Activated CD4-positive, alpha-beta T cell treated with anti-CD3 and anti-CD28 coated beads for 36 hours (primary cell): ENCODE data around the gene PKNOX2. TPM values are rescaled to one million over a fixed set of nuclear protein-coding genes. Genes with fewer than 3 reads are reported as not detected.

Experiments
- ATAC-seq: fragments of 200-7000 bp; cut with Tn5 transposase; one replicate; pipeline ENCODE4 v1.10.0; 2021; ENCODE audit warnings: mild to moderate bottlenecking, moderate library complexity
- CTCF ChIA-PET: fragments of 350-600 bp; sonication (Branson Sonifier 250); formaldehyde crosslinking; loops from one replicate; lab custom pipeline; 2021; ENCODE audit warnings: antibody characterized with exemption; lab: Charles Lee
- POLR2A ChIA-PET: fragments of 350-600 bp; sonication (Branson Sonifier 250); formaldehyde crosslinking; loops from one replicate; lab custom pipeline; 2021; ENCODE audit warnings: antibody characterized with exemption, inconsistent platforms; lab: Charles Lee
- DNase-seq: peaks from one replicate; pipeline ENCODE4 v3.0.0-alpha.2; 2020
- H3K27ac Mint-ChIP-seq: one replicate; pipeline ENCODE4 v1.8.0; 2021; ENCODE audit warnings: mixed read lengths
- H3K27me3 Mint-ChIP-seq: one replicate; pipeline ENCODE4 v1.8.0; 2021; ENCODE audit warnings: mixed read lengths
- H3K36me3 Mint-ChIP-seq: one replicate; pipeline ENCODE4 v1.8.0; 2021; ENCODE audit warnings: low read depth, mixed read lengths
- H3K4me1 Mint-ChIP-seq: one replicate; pipeline ENCODE4 v1.8.0; 2021; ENCODE audit warnings: mixed read lengths
- H3K4me3 Mint-ChIP-seq: one replicate; pipeline ENCODE4 v1.8.0; 2021; ENCODE audit warnings: mild to moderate bottlenecking, moderate library complexity, mixed read lengths
- H3K9me3 Mint-ChIP-seq: one replicate; pipeline ENCODE4 v1.8.0; 2021; ENCODE audit warnings: low read depth, mixed read lengths
- intact Hi-C, 2 experiments: fragments of 100-400 bp; cut with DNase I in 1 of 2; cut with micrococcal nuclease in 1 of 2; formaldehyde crosslinking; loops; one replicate each; pipeline versions ENCODE4 v1.14.2 to v1.15.1; 2022 to 2024; cut with DNase I, micrococcal nuclease
- total RNA-seq, 2 experiments: library from RNA; stranded (reverse); gene quantifications; one replicate each; pipeline ENCODE4 v1.2.3, GENCODE V29; 2021

The PKNOX2 gene
- total RNA-seq = not detected

GRCh38 chr11:125164422-125165110 lies at the start of gene PKNOX2:
PKNOX2 (plus strand) TSS chr11:125164751; CDS start chr11:125351306, 186,555 bp downstream.
- POLR2A ChIA-PET = no interaction called here
- peaks cover 53% of the 10 kb centered on the region for H3K27me3 Mint-ChIP-seq
- H3K36me3 Mint-ChIP-seq = no peaks in the 10 kb centered on the region
- DNase-seq (peak; percentile 83), ATAC-seq (peak; percentile 85)
- H3K9me3 Mint-ChIP-seq = no peaks in the 10 kb centered on the region
- peaks cover 18% of the 10 kb centered on the region for H3K4me1 Mint-ChIP-seq
- CTCF ChIA-PET = interaction anchor here (0.5 to 1.0 kb wide), 2 partner anchors 9 to 343 kb away, joined by 3 to 4 read pairs; no protein-coding TSS in a partner anchor
- intact Hi-C loops = loop anchor here (1.0 to 10.0 kb wide), 6 partner anchors 54 to 710 kb away; partner anchors contain the start of genes SIAE (in 1 of the 2), SPA17 (in 1 of the 2) and TMEM218 (in 1 of the 2)
- H3K4me3 Mint-ChIP-seq = peak within 1 kb of the TSS; percentile 77
- peak within 1 kb of the TSS; percentile 51 for H3K27ac Mint-ChIP-seq

- intact Hi-C loops = no loop called here
- POLR2A ChIA-PET = no interaction called here
- H3K4me3 Mint-ChIP-seq = no peak overlapping the region
- peaks cover 20% of the 10 kb centered on the region for H3K27me3 Mint-ChIP-seq
- peaks cover 3% of the 10 kb centered on the region for H3K9me3 Mint-ChIP-seq
- CTCF ChIA-PET = interaction anchor here (0.9 to 1.1 kb wide), 2 partner anchors 8 to 24 kb away, joined by 3 read pairs; no protein-coding TSS in a partner anchor
- no peak for DNase-seq
- no peaks in the 10 kb centered on the region for H3K36me3 Mint-ChIP-seq
- no peak overlapping the region for H3K27ac Mint-ChIP-seq
- H3K4me1 Mint-ChIP-seq = peaks cover 1% of the 10 kb centered on the region
- no peak for ATAC-seq
These were observed 47.1 kb upstream of the PKNOX2 start for GRCh38 chr11:125117429-125117828.

GRCh38 chr11:125123194-125123946 lies 41.2 kb upstream of the PKNOX2 start:
- DNase-seq (no peak), ATAC-seq (no peak)
- intact Hi-C loops = loop anchor here in 1 of 2 experiments (5.0 kb wide), 1 partner anchor 161 kb away; no protein-coding TSS in a partner anchor
- Mint-ChIP-seq H3K27me3 (peaks cover 21% of the 10 kb centered on the region), H3K36me3 (no peaks in the 10 kb centered on the region), H3K9me3 (no peaks in the 10 kb centered on the region), H3K4me1 (no peaks in the 10 kb centered on the region), H3K27ac (no peak overlapping the region), H3K4me3 (no peak overlapping the region)
- ChIA-PET POLR2A (no interaction called here), CTCF (interaction anchor here (0.5 to 4.4 kb wide), 10 partner anchors 10 to 181 kb away, joined by 3 to 47 read pairs (median 6); partner anchors contain the start of gene TMEM218)

GRCh38 chr11:125123947-125124617 lies 40.5 kb upstream of the PKNOX2 start:
- H3K36me3 Mint-ChIP-seq = no peaks in the 10 kb centered on the region
- DNase-seq (peak; percentile 68), ATAC-seq (peak; percentile 87)
- CTCF ChIA-PET = interaction anchor here (0.6 to 4.4 kb wide), 12 partner anchors 9 to 182 kb away, joined by 3 to 47 read pairs (median 5); partner anchors contain the start of gene TMEM218
- H3K9me3 Mint-ChIP-seq = no peaks in the 10 kb centered on the region
- no peaks in the 10 kb centered on the region for H3K4me1 Mint-ChIP-seq
- H3K4me3 Mint-ChIP-seq = no peak overlapping the region
- intact Hi-C loops = loop anchor here (1.0 to 5.0 kb wide), 2 partner anchors 162 kb away; no protein-coding TSS in a partner anchor
- POLR2A ChIA-PET = interaction anchor here (0.6 kb wide), 1 partner anchor 369 kb away, joined by 10 read pairs; no protein-coding TSS in a partner anchor
- no peak overlapping the region for H3K27ac Mint-ChIP-seq
- peaks cover 22% of the 10 kb centered on the region for H3K27me3 Mint-ChIP-seq

DNA sequence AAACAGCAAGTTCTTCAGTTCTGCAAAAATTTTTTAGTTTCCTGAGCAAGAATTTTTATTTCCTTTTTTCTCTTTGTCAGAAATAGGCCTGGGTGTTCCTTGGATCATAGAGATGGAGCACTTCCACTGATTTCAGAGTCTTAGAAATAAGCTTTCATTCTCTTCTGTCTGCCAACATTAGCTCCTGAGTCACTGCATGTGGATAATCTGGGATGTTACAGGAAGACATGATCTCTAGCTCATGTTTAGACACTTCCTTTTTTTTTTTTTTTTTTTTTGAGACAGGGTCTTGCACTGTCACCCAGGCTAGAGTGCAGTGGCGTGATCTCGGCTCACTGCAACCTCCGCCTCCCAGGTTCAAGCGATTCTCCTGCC lies 39.9 kb upstream of the PKNOX2 start:
- Mint-ChIP-seq H3K27ac (no peak overlapping the region), H3K27me3 (peaks cover 26% of the 10 kb centered on the region), H3K36me3 (no peaks in the 10 kb centered on the region), H3K9me3 (no peaks in the 10 kb centered on the region), H3K4me3 (no peak overlapping the region), H3K4me1 (no peaks in the 10 kb centered on the region)
- intact Hi-C loops = loop anchor here (1.0 to 5.0 kb wide), 2 partner anchors 162 kb away; no protein-coding TSS in a partner anchor
- ChIA-PET POLR2A (interaction anchor here (0.6 kb wide), 1 partner anchor 370 kb away, joined by 10 read pairs; no protein-coding TSS in a partner anchor), CTCF (interaction anchor here (0.7 to 4.4 kb wide), 11 partner anchors 9 to 183 kb away, joined by 3 to 47 read pairs (median 5); partner anchors contain the start of gene TMEM218)
- DNase-seq = no peak
- no peak for ATAC-seq

GRCh38 chr11:125128450-125128849 lies 36.1 kb upstream of the PKNOX2 start:
- CTCF ChIA-PET = no interaction called here

DNA sequence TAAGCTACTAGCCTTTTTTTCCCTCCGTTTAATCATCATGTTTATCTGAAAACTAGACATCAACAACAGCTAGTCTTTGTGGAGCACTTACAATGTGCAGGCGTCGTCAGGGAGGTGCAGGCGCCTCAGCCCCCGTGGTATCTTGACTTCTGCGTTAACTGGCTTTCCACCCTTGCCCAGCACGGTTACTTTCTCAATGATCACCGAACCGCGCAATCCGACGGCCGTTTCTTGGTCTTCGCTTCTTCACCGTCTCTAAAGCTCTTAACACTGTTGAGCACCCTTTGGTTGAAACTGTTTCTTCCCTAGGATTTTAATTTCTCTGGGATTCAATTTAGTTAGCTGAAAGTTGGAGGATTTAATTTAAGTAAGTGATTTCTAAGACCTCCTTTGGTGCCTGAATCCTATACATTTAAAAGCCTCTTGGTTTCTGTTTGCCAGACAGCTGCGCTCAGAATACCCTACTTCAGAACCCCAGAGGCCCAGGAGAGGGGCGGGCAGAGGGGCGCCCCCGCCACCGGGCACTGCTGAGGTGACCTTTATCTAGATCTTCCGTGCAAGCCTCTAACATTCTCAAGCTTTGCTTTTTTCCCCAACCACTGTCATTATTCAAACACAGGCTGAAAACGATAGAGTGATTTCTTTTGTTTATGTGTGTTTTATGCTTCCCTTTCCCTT lies 35.1 kb upstream of the PKNOX2 start:
- POLR2A ChIA-PET = interaction anchor here (0.7 kb wide), 1 partner anchor 16 kb away, joined by 3 read pairs; no protein-coding TSS in a partner anchor
- no peak overlapping the region for H3K4me3 Mint-ChIP-seq
- H3K9me3 Mint-ChIP-seq = no peaks in the 10 kb centered on the region
- intact Hi-C loops = no loop called here
- DNase-seq (no peak), ATAC-seq (no peak)
- peak overlapping the region; percentile 1 for H3K27ac Mint-ChIP-seq
- peaks cover 43% of the 10 kb centered on the region for H3K27me3 Mint-ChIP-seq
- no peaks in the 10 kb centered on the region for H3K36me3 Mint-ChIP-seq
- H3K4me1 Mint-ChIP-seq = no peaks in the 10 kb centered on the region
- CTCF ChIA-PET = interaction anchor here (1.5 kb wide), 1 partner anchor 12 kb away, joined by 8 read pairs; no protein-coding TSS in a partner anchor

More at GRCh38 chr11:125128450-125128849, 36.1 kb upstream of the PKNOX2 start:
- no peaks in the 10 kb centered on the region for H3K9me3 Mint-ChIP-seq
- no peak for DNase-seq
- no peak overlapping the region for H3K27ac Mint-ChIP-seq
- POLR2A ChIA-PET = no interaction called here
- intact Hi-C loops = no loop called here
- H3K4me1 Mint-ChIP-seq = no peaks in the 10 kb centered on the region
- H3K4me3 Mint-ChIP-seq = no peak overlapping the region
- no peaks in the 10 kb centered on the region for H3K36me3 Mint-ChIP-seq
- peak; percentile 60 for ATAC-seq
- H3K27me3 Mint-ChIP-seq = peaks cover 40% of the 10 kb centered on the region

GRCh38 chr11:125132071-125132470 lies 32.5 kb upstream of the PKNOX2 start:
- H3K9me3 Mint-ChIP-seq = no peaks in the 10 kb centered on the region
- H3K36me3 Mint-ChIP-seq = no peaks in the 10 kb centered on the region
- POLR2A ChIA-PET = no interaction called here
- H3K4me3 Mint-ChIP-seq = no peak overlapping the region
- H3K27ac Mint-ChIP-seq = no peak overlapping the region
- no peak for DNase-seq
- intact Hi-C loops = no loop called here
- CTCF ChIA-PET = no interaction called here
- peaks cover 48% of the 10 kb centered on the region for H3K27me3 Mint-ChIP-seq
- no peak for ATAC-seq
- no peaks in the 10 kb centered on the region for H3K4me1 Mint-ChIP-seq

- no peak for ATAC-seq
- no peaks in the 10 kb centered on the region for H3K36me3 Mint-ChIP-seq
- H3K9me3 Mint-ChIP-seq = no peaks in the 10 kb centered on the region
- CTCF ChIA-PET = no interaction called here
- DNase-seq = no peak
- intact Hi-C loops = no loop called here
- no peaks in the 10 kb centered on the region for H3K4me1 Mint-ChIP-seq
- no peak overlapping the region for H3K4me3 Mint-ChIP-seq
- peaks cover 44% of the 10 kb centered on the region for H3K27me3 Mint-ChIP-seq
- POLR2A ChIA-PET = no interaction called here
- no peak overlapping the region for H3K27ac Mint-ChIP-seq
These were observed 32.0 kb upstream of the PKNOX2 start for GRCh38 chr11:125132596-125132995.

- ChIA-PET POLR2A (no interaction called here), CTCF (interaction anchor here (7.3 kb wide), 1 partner anchor 11 kb away, joined by 47 read pairs; no protein-coding TSS in a partner anchor)
- no peak overlapping the region for H3K4me3 Mint-ChIP-seq
- H3K27ac Mint-ChIP-seq = no peak overlapping the region
- DNase-seq (no peak), ATAC-seq (no peak)
- peaks cover 35% of the 10 kb centered on the region for H3K27me3 Mint-ChIP-seq
- intact Hi-C loops = no loop called here
- no peaks in the 10 kb centered on the region for H3K9me3 Mint-ChIP-seq
- H3K4me1 Mint-ChIP-seq = no peaks in the 10 kb centered on the region
- H3K36me3 Mint-ChIP-seq = no peaks in the 10 kb centered on the region
These were observed 28.6 kb upstream of the PKNOX2 start for GRCh38 chr11:125136001-125136400.
